Immature natural killer cell (primary cell): ENCODE results near the gene TMEM89. TPM values are rescaled to one million over a fixed set of nuclear protein-coding genes. Genes with fewer than 3 reads are reported as not detected.

Source experiments
- DNase-seq, 3 donors: peaks; one replicate each; pipeline ENCODE4 v3.0.0; 2022; ENCODE audit warnings: mixed read lengths in 1 of 3
- H3K27ac Mint-ChIP-seq, 6 donors: one replicate each; pipeline ENCODE4 v1.8.0; 2020; ENCODE audit warnings: mixed read lengths in 6 of 6, mild to moderate bottlenecking in 5 of 6, inconsistent platforms in 4 of 6, moderate library complexity in 3 of 6
- H3K27me3 Mint-ChIP-seq, 3 donors: one replicate each; pipeline ENCODE4 v1.8.0; 2020 to 2021; ENCODE audit warnings: low read depth in 3 of 3, mild to moderate bottlenecking in 3 of 3, mixed read lengths in 3 of 3, moderate library complexity in 3 of 3, inconsistent platforms in 1 of 3
- H3K36me3 Mint-ChIP-seq, 3 donors: one replicate each; pipeline ENCODE4 v1.8.0; 2020; ENCODE audit warnings: mixed read lengths in 3 of 3, inconsistent platforms in 2 of 3, mild to moderate bottlenecking in 2 of 3
- H3K4me1 Mint-ChIP-seq, 2 donors: one replicate each; pipeline ENCODE4 v1.8.0; 2020; ENCODE audit warnings: inconsistent platforms in 2 of 2, mild to moderate bottlenecking in 2 of 2, mixed read lengths in 2 of 2, moderate library complexity in 1 of 2
- H3K4me3 Mint-ChIP-seq, 5 donors: one replicate each; pipeline ENCODE4 v1.8.0; 2020; ENCODE audit warnings: mild to moderate bottlenecking in 5 of 5, mixed read lengths in 5 of 5, inconsistent platforms in 3 of 5, moderate library complexity in 3 of 5
- H3K9me3 Mint-ChIP-seq, 6 donors: one replicate each; pipeline ENCODE4 v1.8.0; 2020; ENCODE audit warnings: mild to moderate bottlenecking in 6 of 6, mixed read lengths in 6 of 6, inconsistent platforms in 4 of 6, moderate library complexity in 3 of 6
- polyA plus RNA-seq, 3 donors: library from polyadenylated mRNA; unstranded; fragments of 300-500 nt; fragmentation: Illumina TruSeq; gene quantifications; one replicate each; pipeline ENCODE4 v1.2.3, GENCODE V29; 2021

The TMEM89 gene
- polyA plus RNA-seq, 3 donors from 2014 or later = not detected

DNA sequence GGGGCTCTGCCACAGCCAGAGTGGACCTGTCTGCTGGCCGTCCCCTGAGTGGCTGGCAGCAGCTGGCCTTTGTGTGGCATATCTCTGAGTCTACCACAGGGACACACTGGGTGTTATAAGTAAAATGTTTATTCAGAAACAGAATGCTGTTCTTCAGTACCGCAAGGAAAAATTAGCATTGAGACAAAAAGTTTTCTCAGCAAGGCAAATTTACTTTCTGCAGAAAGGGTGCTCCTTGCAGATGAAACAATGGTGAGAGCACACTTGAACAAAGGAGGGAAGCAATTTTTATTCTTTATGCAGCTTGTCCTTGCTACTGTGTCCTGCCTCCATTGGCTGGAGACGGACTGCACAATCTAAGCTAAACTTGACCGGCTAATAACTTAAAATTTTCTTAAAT lies 4.0 kb downstream of the TMEM89 start:
- no peaks in the 10 kb centered on the region for H3K36me3 Mint-ChIP-seq
- peaks cover 7 to 14% (median 10%) of the 10 kb centered on the region in 6 donors for H3K9me3 Mint-ChIP-seq
- no peak for DNase-seq
- H3K4me1 Mint-ChIP-seq = no peaks in the 10 kb centered on the region
- H3K4me3 Mint-ChIP-seq = no peak overlapping the region
- no peak overlapping the region for H3K27ac Mint-ChIP-seq
- H3K27me3 Mint-ChIP-seq = peaks cover 0 to 2% (median 2%) of the 10 kb centered on the region in 3 donors

DNA sequence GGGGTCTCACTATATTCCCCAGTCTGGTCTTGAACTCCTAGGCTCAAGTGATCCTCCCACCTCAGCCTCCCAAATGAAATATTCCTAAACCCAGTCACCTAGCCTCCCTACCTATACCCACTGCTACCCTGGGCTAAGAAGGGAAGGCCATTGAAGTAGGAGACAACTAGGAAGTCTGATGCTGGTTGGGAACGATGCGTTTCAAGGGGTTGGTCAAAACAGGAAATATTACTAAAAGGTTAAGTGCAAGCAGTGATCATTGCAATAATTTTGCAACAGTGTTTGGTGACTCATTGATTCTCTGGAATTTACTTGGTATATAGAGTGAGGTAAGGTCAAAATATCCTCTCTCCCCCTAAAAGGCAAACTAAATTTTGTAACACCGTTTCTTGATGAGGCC lies 7.5 kb downstream of the TMEM89 start:
- no peak for DNase-seq
- no peaks in the 10 kb centered on the region for H3K36me3 Mint-ChIP-seq
- H3K9me3 Mint-ChIP-seq = peaks cover 6 to 14% (median 9%) of the 10 kb centered on the region in 6 donors
- H3K27ac Mint-ChIP-seq = no peak overlapping the region
- H3K4me1 Mint-ChIP-seq = peaks cover 0 to 5% of the 10 kb centered on the region in 2 donors
- H3K4me3 Mint-ChIP-seq = no peak overlapping the region
- H3K27me3 Mint-ChIP-seq = peaks cover 5 to 8% (median 5%) of the 10 kb centered on the region in 3 donors

DNA sequence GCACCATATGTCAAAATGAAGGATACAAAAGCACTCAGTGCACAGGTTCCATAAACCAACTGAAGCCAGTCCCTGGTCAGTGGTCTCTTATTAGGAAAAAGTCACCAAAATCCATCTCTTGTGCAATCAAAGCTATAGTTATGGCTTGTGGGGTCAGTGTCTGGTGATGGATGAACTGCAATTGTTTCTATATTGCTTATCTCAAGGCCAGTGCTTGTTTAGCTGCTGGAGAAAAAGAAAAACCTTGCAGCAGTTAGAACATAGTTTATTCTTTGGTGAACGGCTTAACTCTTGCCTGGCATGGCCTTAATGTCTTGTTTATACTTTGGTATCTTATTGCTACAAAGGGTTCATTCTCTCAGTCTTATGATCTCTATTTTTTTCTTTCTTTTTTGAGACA lies 9.3 kb downstream of the TMEM89 start:
- Mint-ChIP-seq H3K27ac (no peak overlapping the region), H3K4me1 (peaks cover 13 to 16% of the 10 kb centered on the region in 2 donors), H3K9me3 (peaks cover 3 to 9% (median 4%) of the 10 kb centered on the region in 6 donors), H3K4me3 (no peak overlapping the region), H3K36me3 (peaks cover 0 to 4% (median 3%) of the 10 kb centered on the region in 3 donors), H3K27me3 (peaks cover 5 to 8% (median 5%) of the 10 kb centered on the region in 3 donors)
- DNase-seq = no peak

DNA sequence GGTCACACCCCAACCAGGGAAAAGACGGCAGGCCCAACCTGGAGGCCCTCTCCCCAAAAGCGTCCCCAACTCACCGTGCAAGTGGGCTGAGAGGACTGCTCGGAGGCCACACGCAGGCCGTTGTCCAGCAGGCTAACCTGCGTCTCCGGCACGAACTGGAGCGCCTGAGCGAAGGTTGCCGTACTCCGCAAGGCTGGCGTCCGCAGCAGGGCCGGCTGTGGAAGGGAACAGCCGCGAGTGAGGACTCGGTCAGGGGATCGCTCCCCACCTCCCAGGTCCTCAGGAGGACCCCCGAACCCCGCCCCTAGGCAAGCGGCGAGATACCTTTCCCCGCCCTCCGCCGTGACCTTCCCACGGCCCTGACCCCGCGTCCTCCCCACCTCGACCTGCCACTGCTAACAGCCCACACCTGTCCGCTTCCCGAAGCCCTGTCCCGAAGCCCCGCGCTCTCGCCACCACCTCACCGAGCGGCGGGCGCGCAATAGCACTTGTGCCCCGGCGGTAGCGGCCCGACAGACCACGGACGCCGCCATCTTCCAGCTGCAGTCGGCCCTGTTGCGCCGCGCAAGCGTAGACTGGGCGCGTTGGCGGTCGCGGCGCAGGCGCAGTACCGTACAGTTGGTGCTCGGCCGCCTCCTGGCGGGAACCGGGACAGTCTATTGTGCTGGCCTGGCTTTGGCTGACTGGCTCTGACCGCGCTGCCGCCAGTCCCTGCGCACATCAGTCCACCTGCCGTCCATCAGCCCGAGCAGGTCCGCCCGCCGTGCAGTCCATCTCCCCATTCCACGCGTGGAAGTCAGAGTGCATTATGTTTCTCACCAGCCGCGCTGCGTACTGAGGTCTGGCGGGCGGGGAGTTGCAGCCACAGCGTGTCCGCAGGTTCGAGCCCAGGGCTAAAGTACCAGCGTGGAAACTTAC lies 12.2 kb downstream of the TMEM89 start, which contains the start of gene UQCRC1:
Gene UQCRC1, minus strand, starts transcription at position 559 of the 918 bp plus-strand sequence. Its CDS starts 26 bp downstream, at position 533.
- Mint-ChIP-seq H3K4me3 (peak within 1 kb of the TSS; percentile 96 to 99 (median 98)), H3K27me3 (peaks cover 5 to 6% (median 5%) of the 10 kb centered on the region in 3 donors), H3K27ac (peak within 1 kb of the TSS; percentile 90 to 97 (median 94)), H3K4me1 (peaks cover 13 to 16% of the 10 kb centered on the region in 2 donors), H3K9me3 (no peaks in the 10 kb centered on the region), H3K36me3 (peaks cover 0 to 10% (median 4%) of the 10 kb centered on the region in 3 donors)
- DNase-seq = peak; percentile 93 to 94 (median 94)

DNA sequence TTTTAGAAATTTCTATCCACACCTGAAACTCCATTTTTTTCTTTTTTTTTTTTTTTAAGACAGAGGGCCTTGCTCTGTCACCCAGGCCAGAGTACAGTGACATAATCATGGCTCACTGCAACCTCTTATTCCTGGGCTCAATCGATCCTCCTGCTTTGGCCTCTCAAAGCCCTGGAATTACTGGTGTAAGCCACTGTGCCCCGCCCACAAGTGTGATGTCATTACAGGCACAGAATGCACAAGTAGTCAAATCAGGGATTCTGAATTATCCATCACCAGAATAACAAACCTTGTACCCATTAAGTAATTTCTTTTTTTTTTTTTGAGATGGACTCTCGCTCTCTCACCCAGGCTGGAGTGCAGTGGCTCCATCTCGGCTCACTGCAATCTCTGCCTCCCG lies 14.1 kb downstream of the TMEM89 start:
- no peak for DNase-seq
- peaks cover 3 to 7% (median 6%) of the 10 kb centered on the region in 3 donors for H3K27me3 Mint-ChIP-seq
- peaks cover 6 to 24% (median 7%) of the 10 kb centered on the region in 3 donors for H3K36me3 Mint-ChIP-seq
- no peak overlapping the region for H3K27ac Mint-ChIP-seq
- H3K4me1 Mint-ChIP-seq = peaks cover 13 to 16% of the 10 kb centered on the region in 2 donors
- no peaks in the 10 kb centered on the region for H3K9me3 Mint-ChIP-seq
- H3K4me3 Mint-ChIP-seq = no peak overlapping the region

DNA sequence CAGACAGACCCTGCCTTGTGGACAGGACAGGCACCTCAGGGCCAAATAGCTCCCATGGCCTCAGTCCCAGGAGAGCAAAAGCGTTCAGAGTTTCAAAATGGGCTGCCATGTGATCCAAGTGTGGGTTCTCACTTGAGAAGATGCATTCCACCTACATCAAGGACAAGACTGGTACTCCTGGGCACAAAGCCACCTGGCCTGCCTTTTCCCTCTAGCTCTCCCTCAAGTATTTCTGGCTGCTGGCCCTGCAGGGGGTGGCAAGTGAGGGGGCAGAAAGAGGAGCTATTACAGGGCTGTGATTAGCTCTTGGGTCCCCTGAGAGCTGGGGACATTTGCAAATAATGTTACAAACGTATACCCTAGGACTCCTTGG lies 20.0 kb downstream of the TMEM89 start:
- H3K4me3 Mint-ChIP-seq = no peak overlapping the region
- H3K4me1 Mint-ChIP-seq = no peaks in the 10 kb centered on the region
- H3K27ac Mint-ChIP-seq = no peak overlapping the region
- no peak for DNase-seq
- H3K36me3 Mint-ChIP-seq = peaks cover 10 to 37% (median 11%) of the 10 kb centered on the region in 3 donors
- H3K9me3 Mint-ChIP-seq = no peaks in the 10 kb centered on the region
- H3K27me3 Mint-ChIP-seq = peaks cover 2 to 6% (median 5%) of the 10 kb centered on the region in 3 donors

DNA sequence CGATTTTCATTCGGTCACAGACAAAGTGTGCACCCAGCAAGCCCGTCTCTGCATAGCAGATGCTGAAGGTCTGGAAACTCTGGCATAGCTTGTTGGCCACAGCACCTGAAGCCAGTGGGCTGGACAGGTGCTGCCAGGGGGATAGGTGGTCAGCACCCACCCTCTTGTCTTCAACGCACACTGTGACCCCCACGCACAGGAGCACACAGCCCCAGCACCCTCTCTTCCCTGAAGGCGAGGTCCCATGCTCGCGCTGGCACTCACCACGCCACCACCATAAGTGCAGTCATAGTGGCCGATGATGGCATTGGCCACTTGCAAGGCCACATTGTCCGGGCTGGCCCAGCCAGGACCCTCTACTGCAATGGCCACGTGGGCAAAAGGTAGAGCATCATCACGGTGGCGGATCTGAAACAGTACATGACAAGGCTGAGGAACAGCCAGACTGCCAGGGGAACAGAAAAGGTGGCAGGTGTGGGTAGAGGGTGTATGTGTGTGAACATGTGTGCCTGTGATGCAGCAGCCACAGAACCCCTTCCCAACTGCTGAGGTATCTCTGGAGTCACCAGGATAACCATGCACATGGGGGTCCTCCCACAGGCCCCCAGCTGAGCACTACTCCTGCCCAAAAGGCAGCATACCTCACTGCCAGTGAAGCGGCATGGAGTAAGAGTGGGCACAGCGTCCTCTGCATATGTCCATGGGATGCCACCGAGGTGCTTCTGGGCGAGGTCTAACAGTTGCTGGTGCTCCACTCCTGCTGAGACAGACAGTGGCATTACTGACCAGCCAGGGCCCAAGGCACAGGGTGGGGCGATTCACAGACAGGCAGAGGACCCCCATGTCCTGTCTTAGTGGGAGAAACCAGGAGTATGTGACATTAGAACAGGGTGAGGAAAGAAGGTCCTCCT lies 20.6 kb downstream of the TMEM89 start:
- no peaks in the 10 kb centered on the region for H3K4me1 Mint-ChIP-seq
- no peaks in the 10 kb centered on the region for H3K9me3 Mint-ChIP-seq
- no peak for DNase-seq
- peaks cover 5 to 8% (median 7%) of the 10 kb centered on the region in 3 donors for H3K27me3 Mint-ChIP-seq
- H3K36me3 Mint-ChIP-seq = peaks cover 10 to 37% (median 11%) of the 10 kb centered on the region in 3 donors
- no peak overlapping the region for H3K27ac Mint-ChIP-seq
- no peak overlapping the region for H3K4me3 Mint-ChIP-seq

DNA sequence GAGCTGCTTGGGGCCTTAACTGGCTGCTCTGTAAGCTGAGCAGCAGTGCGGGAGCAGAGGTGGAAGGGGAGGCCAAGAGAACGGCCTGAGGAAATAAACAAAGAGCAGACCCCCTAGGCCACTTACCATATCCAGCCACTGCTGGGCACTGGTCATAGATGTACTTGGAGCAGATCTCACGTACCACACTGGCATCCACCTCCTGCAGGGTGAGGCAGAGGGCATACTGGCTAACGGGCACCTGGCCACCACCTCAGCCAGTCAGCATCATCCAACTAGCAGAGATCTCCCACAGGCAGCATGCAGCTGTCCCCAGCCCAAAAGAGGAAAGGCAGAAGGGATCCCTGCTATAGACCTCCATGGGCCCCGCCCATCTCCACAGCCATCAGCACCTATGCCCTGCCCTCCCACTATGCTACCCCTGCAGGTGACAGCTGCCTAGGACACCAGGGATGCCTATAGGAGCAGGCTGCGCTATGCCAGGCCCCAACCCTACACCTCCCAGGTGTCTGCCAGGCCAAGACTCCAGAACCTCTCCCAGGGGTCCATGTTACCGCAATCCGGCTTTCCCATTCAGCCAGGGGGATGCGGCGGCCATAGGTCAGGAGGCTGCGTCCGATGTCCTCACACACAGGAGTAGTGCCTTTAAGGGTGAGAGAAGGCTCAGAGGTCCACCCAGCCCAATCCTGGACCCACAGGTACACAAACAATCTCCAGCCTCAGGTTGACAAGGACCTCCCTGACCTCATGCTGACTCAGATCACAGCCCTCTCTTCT lies 21.9 kb downstream of the TMEM89 start:
- Mint-ChIP-seq H3K4me3 (no peak overlapping the region), H3K27me3 (peaks cover 7 to 8% (median 7%) of the 10 kb centered on the region in 3 donors), H3K4me1 (no peaks in the 10 kb centered on the region), H3K9me3 (no peaks in the 10 kb centered on the region), H3K27ac (no peak overlapping the region), H3K36me3 (peaks cover 10 to 33% (median 11%) of the 10 kb centered on the region in 3 donors)
- DNase-seq = no peak

DNA sequence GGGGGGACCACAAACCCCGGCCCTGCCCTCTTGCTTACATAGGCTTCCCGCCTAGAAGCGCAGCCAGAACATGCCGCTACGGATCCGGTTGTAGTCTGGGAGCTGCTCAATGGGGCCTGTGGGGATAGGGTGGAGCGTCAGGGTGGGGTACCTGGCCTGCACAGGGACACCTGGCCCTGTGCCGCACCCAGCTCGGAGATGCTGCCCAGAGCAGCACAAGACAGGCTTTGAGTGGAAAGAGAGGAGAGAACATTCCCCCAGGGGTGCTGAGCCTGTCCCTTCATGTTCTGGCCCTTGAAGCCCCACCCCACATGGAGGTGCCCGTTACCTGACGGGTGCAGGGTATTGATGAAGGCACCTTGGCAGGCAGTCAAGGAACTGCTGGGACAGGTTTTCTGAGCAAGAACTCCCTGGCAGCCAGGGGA lies 22.5 kb downstream of the TMEM89 start:
- Mint-ChIP-seq H3K36me3 (peaks cover 10 to 28% (median 11%) of the 10 kb centered on the region in 3 donors), H3K27me3 (peaks cover 7 to 11% (median 7%) of the 10 kb centered on the region in 3 donors), H3K27ac (no peak overlapping the region), H3K4me1 (no peaks in the 10 kb centered on the region), H3K9me3 (no peaks in the 10 kb centered on the region), H3K4me3 (no peak overlapping the region)
- DNase-seq = no peak

DNA sequence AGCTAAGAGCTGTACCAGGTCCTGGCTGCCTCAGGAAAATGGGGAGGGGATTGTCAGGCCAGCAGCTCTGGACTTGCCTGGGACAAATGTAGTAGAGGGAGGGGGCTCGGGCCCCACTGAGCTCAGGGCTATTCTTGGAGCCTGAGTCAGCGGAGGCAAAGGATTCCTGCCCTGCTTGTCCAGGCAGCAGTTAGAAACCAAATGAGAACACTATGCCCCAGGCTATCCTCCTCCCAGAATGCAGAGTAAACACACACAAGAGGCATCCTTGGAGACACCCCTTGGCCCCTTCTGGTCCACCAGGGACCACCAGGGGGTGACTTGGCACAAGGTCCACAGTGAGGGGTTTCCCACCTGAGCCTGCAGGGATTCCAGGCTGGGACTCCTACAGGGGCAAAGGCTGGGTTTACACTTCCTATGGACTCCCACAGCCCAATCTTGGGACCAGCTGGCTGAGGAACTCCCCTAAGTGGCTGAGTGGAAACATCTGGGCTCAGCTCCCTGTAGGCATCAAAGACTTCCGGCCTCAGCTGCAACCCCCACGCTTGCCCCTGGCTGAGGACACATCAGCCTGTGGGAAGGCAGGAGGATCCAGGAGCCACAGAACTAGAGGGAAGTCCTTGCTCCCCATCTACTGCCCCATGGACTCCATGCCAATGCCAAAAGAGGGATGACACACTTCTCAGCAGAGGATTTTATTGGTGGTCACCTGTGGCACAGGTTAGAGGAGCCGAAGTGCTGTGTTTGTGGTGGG lies 23.1 kb downstream of the TMEM89 start:
- H3K27ac Mint-ChIP-seq = peak overlapping the region in 1 of 6 donors; percentile 23
- H3K27me3 Mint-ChIP-seq = peaks cover 7 to 11% (median 11%) of the 10 kb centered on the region in 3 donors
- DNase-seq = no peak
- H3K36me3 Mint-ChIP-seq = peaks cover 10 to 22% (median 11%) of the 10 kb centered on the region in 3 donors
- no peaks in the 10 kb centered on the region for H3K9me3 Mint-ChIP-seq
- no peak overlapping the region for H3K4me3 Mint-ChIP-seq
- H3K4me1 Mint-ChIP-seq = no peaks in the 10 kb centered on the region

DNA sequence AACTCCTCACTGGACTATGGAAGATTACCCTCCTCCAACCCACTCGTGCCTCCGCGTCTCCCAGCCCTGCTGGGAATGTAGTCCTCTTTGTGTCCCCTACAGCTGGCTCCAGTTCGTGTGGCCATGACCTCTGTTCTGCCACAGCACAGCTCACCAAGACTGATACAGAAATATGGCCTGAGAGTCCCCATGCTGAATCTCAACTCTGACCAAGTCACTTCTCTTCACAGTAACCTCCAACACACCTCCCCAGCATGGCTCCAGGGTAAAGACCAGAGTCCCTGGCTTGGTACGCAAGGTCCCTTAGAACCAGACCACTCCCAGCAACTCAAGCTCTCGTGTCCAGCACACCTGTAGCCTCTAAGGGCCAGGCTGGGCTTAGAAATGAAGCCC lies 24.2 kb downstream of the TMEM89 start:
- H3K4me3 Mint-ChIP-seq = no peak overlapping the region
- H3K36me3 Mint-ChIP-seq = peaks cover 3 to 15% (median 8%) of the 10 kb centered on the region in 3 donors
- H3K27me3 Mint-ChIP-seq = peaks cover 7 to 13% (median 9%) of the 10 kb centered on the region in 3 donors
- no peak for DNase-seq
- peak overlapping the region in 2 of 6 donors; percentile 3 to 41 for H3K27ac Mint-ChIP-seq
- H3K4me1 Mint-ChIP-seq = no peaks in the 10 kb centered on the region
- H3K9me3 Mint-ChIP-seq = no peaks in the 10 kb centered on the region

DNA sequence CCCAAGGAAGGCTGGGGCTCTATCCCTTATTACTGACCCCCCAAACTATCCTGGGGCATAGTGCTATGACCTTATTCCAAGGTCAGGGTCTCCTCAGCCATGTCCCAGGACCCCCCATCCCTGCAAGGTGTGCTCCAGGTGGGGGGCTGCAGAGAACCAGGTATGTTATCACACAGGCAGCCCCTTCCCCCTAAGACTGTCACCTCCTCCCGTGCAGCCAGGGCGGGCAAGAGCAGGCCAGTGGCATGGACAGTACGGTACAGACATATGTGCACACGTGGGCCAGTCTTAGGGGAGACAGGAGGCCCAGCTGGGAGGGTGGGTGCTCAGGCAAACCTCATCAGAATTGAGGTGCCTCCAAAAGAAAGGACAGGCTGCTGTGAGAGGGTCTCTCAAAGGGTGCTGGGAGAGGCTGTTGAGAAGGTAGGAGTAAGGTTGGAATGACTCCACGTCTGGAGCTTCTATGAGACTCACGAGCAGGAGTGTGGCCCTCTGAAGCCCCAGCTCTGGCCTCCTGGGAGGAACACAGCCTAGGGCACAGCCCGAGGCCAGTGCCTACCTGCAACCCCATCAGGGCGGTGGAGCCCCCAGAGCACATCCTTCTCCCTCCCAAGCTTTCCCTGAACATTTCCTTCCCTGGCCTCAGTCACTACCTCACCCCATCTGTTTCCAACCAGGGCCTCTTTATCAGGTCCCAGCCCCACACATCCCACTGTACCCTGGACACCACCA lies 24.7 kb downstream of the TMEM89 start:
- Mint-ChIP-seq H3K4me3 (no peak overlapping the region), H3K9me3 (no peaks in the 10 kb centered on the region), H3K27me3 (peaks cover 7 to 16% (median 9%) of the 10 kb centered on the region in 3 donors), H3K4me1 (no peaks in the 10 kb centered on the region), H3K36me3 (peaks cover 0 to 13% (median 8%) of the 10 kb centered on the region in 3 donors), H3K27ac (no peak overlapping the region)
- no peak for DNase-seq
